Activated CD4-positive, alpha-beta T cell treated with anti-CD3 and anti-CD28 coated beads for 36 hours (primary cell): ENCODE data around the gene LARGE1. TPM values are rescaled to one million over a fixed set of nuclear protein-coding genes. Genes with fewer than 3 reads are reported as not detected.

Experiments used
- ATAC-seq: fragments of 200-7000 bp; cut with Tn5 transposase; one replicate; pipeline ENCODE4 v1.10.0; 2021; ENCODE audit warnings: mild to moderate bottlenecking, moderate library complexity
- CTCF ChIA-PET: fragments of 350-600 bp; sonication (Branson Sonifier 250); formaldehyde crosslinking; loops from one replicate; lab custom pipeline; 2021; ENCODE audit warnings: antibody characterized with exemption; lab: Charles Lee
- POLR2A ChIA-PET: fragments of 350-600 bp; sonication (Branson Sonifier 250); formaldehyde crosslinking; loops from one replicate; lab custom pipeline; 2021; ENCODE audit warnings: antibody characterized with exemption, inconsistent platforms; lab: Charles Lee
- DNase-seq: peaks from one replicate; pipeline ENCODE4 v3.0.0-alpha.2; 2020
- H3K27ac Mint-ChIP-seq: one replicate; pipeline ENCODE4 v1.8.0; 2021; ENCODE audit warnings: mixed read lengths
- H3K27me3 Mint-ChIP-seq: one replicate; pipeline ENCODE4 v1.8.0; 2021; ENCODE audit warnings: mixed read lengths
- H3K36me3 Mint-ChIP-seq: one replicate; pipeline ENCODE4 v1.8.0; 2021; ENCODE audit warnings: low read depth, mixed read lengths
- H3K4me1 Mint-ChIP-seq: one replicate; pipeline ENCODE4 v1.8.0; 2021; ENCODE audit warnings: mixed read lengths
- H3K4me3 Mint-ChIP-seq: one replicate; pipeline ENCODE4 v1.8.0; 2021; ENCODE audit warnings: mild to moderate bottlenecking, moderate library complexity, mixed read lengths
- H3K9me3 Mint-ChIP-seq: one replicate; pipeline ENCODE4 v1.8.0; 2021; ENCODE audit warnings: low read depth, mixed read lengths
- intact Hi-C, 2 experiments: fragments of 100-400 bp; cut with DNase I in 1 of 2; cut with micrococcal nuclease in 1 of 2; formaldehyde crosslinking; loops; one replicate each; pipeline versions ENCODE4 v1.14.2 to v1.15.1; 2022 to 2024; cut with DNase I, micrococcal nuclease
- total RNA-seq, 2 experiments: library from RNA; stranded (reverse); gene quantifications; one replicate each; pipeline ENCODE4 v1.2.3, GENCODE V29; 2021

The LARGE1 gene
- total RNA-seq, 2 experiments from 2014 or later, result 0.39 to 0.57 TPM

GRCh38 chr22:33504941-33505625, 415.2 kb downstream of the LARGE1 start:
- Mint-ChIP-seq H3K4me1 (no peaks in the 10 kb centered on the region), H3K4me3 (no peak overlapping the region), H3K27ac (no peak overlapping the region), H3K27me3 (no peaks in the 10 kb centered on the region), H3K9me3 (no peaks in the 10 kb centered on the region), H3K36me3 (no peaks in the 10 kb centered on the region)
- ChIA-PET POLR2A (no interaction called here), CTCF (no interaction called here)
- DNase-seq (no peak), ATAC-seq (no peak)
- intact Hi-C loops, result no loop called here

- Mint-ChIP-seq H3K4me3 (no peak overlapping the region), H3K27me3 (no peaks in the 10 kb centered on the region), H3K27ac (no peak overlapping the region), H3K36me3 (no peaks in the 10 kb centered on the region), H3K4me1 (peaks cover 6% of the 10 kb centered on the region), H3K9me3 (no peaks in the 10 kb centered on the region)
- ChIA-PET POLR2A (no interaction called here), CTCF (no interaction called here)
- ATAC-seq (no peak), DNase-seq (no peak)
- intact Hi-C loops, result no loop called here
Measured at GRCh38 chr22:33496112-33496511, 424.2 kb downstream of the LARGE1 start.

- DNase-seq (no peak), ATAC-seq (no peak)
- Mint-ChIP-seq H3K9me3 (peaks cover 2% of the 10 kb centered on the region), H3K4me1 (peaks cover 6% of the 10 kb centered on the region), H3K36me3 (no peaks in the 10 kb centered on the region), H3K27me3 (no peaks in the 10 kb centered on the region), H3K4me3 (no peak overlapping the region), H3K27ac (no peak overlapping the region)
- intact Hi-C loops, result no loop called here
- ChIA-PET POLR2A (no interaction called here), CTCF (no interaction called here)
Measured at GRCh38 chr22:33493476-33494205, 426.6 kb downstream of the LARGE1 start.

- Mint-ChIP-seq H3K27me3 (no peaks in the 10 kb centered on the region), H3K36me3 (no peaks in the 10 kb centered on the region), H3K4me1 (peaks cover 6% of the 10 kb centered on the region), H3K9me3 (peaks cover 2% of the 10 kb centered on the region), H3K27ac (no peak overlapping the region), H3K4me3 (no peak overlapping the region)
- ATAC-seq, result no peak
- ChIA-PET CTCF (no interaction called here), POLR2A (no interaction called here)
- DNase-seq, result no peak
- intact Hi-C loops, result no loop called here
Measured at GRCh38 chr22:33492210-33492651, 428.0 kb downstream of the LARGE1 start.

- intact Hi-C loops, result no loop called here
- Mint-ChIP-seq H3K9me3 (peaks cover 2% of the 10 kb centered on the region), H3K36me3 (no peaks in the 10 kb centered on the region), H3K4me3 (no peak overlapping the region), H3K27ac (no peak overlapping the region), H3K4me1 (no peaks in the 10 kb centered on the region), H3K27me3 (peaks cover 2% of the 10 kb centered on the region)
- ChIA-PET CTCF (no interaction called here), POLR2A (no interaction called here)
- no peak for ATAC-seq
- DNase-seq, result no peak
Measured at GRCh38 chr22:33487041-33487716, 433.1 kb downstream of the LARGE1 start.

- DNase-seq, result no peak
- H3K27me3 Mint-ChIP-seq, result peaks cover 2% of the 10 kb centered on the region
- no peak overlapping the region for H3K4me3 Mint-ChIP-seq
- no peak overlapping the region for H3K27ac Mint-ChIP-seq
- no peaks in the 10 kb centered on the region for H3K9me3 Mint-ChIP-seq
- ATAC-seq, result no peak
- ChIA-PET POLR2A (no interaction called here), CTCF (no interaction called here)
- intact Hi-C loops, result no loop called here
- H3K36me3 Mint-ChIP-seq, result no peaks in the 10 kb centered on the region
- H3K4me1 Mint-ChIP-seq, result no peaks in the 10 kb centered on the region
Measured at GRCh38 chr22:33481550-33481949, 438.7 kb downstream of the LARGE1 start.

GRCh38 chr22:33477120-33478111, 442.9 kb downstream of the LARGE1 start:
- no peaks in the 10 kb centered on the region for H3K27me3 Mint-ChIP-seq
- POLR2A ChIA-PET, result no interaction called here
- no peaks in the 10 kb centered on the region for H3K9me3 Mint-ChIP-seq

GRCh38 chr22:33476716-33477115, 443.6 kb downstream of the LARGE1 start:
- POLR2A ChIA-PET, result no interaction called here
- DNase-seq, result no peak
- H3K4me3 Mint-ChIP-seq, result no peak overlapping the region
- H3K27ac Mint-ChIP-seq, result no peak overlapping the region
- ATAC-seq, result no peak
- no peaks in the 10 kb centered on the region for H3K27me3 Mint-ChIP-seq
- H3K36me3 Mint-ChIP-seq, result no peaks in the 10 kb centered on the region
- no peaks in the 10 kb centered on the region for H3K4me1 Mint-ChIP-seq
- intact Hi-C loops, result no loop called here
- CTCF ChIA-PET, result no interaction called here
- peaks cover 3% of the 10 kb centered on the region for H3K9me3 Mint-ChIP-seq

More at GRCh38 chr22:33477120-33478111, 442.9 kb downstream of the LARGE1 start:
- no peaks in the 10 kb centered on the region for H3K36me3 Mint-ChIP-seq
- intact Hi-C loops, result no loop called here
- H3K27ac Mint-ChIP-seq, result no peak overlapping the region
- no peak overlapping the region for H3K4me3 Mint-ChIP-seq
- no peak for DNase-seq
- no peak for ATAC-seq
- CTCF ChIA-PET, result no interaction called here
- H3K4me1 Mint-ChIP-seq, result no peaks in the 10 kb centered on the region

- no peaks in the 10 kb centered on the region for H3K27me3 Mint-ChIP-seq
- H3K36me3 Mint-ChIP-seq, result no peaks in the 10 kb centered on the region
- intact Hi-C loops, result no loop called here
- no peaks in the 10 kb centered on the region for H3K4me1 Mint-ChIP-seq
- ChIA-PET POLR2A (no interaction called here), CTCF (no interaction called here)
- peaks cover 3% of the 10 kb centered on the region for H3K9me3 Mint-ChIP-seq
- ATAC-seq (no peak), DNase-seq (no peak)
- H3K27ac Mint-ChIP-seq, result no peak overlapping the region
- H3K4me3 Mint-ChIP-seq, result no peak overlapping the region
Measured at GRCh38 chr22:33476206-33476605, 444.1 kb downstream of the LARGE1 start.

GRCh38 chr22:33474587-33474986, 445.7 kb downstream of the LARGE1 start:
- Mint-ChIP-seq H3K4me3 (no peak overlapping the region), H3K36me3 (no peaks in the 10 kb centered on the region), H3K4me1 (no peaks in the 10 kb centered on the region), H3K9me3 (peaks cover 3% of the 10 kb centered on the region), H3K27me3 (no peaks in the 10 kb centered on the region), H3K27ac (no peak overlapping the region)
- intact Hi-C loops, result no loop called here
- no peak for DNase-seq
- POLR2A ChIA-PET, result no interaction called here
- CTCF ChIA-PET, result no interaction called here
- ATAC-seq, result no peak
